Head of caudate nucleus (tissue), 42 donors: ENCODE measurements around the gene EID3.

ENCODE experiments used
- DNase-seq, 42 donors: peaks; one replicate each; pipeline versions ENCODE4 v3.0.0 to v3.0.0-alpha.2; 2020 to 2021; ENCODE audit warnings: mixed read lengths in 7 of 42
- intact Hi-C: fragments of 100-400 bp; cut with DNase I; formaldehyde crosslinking; loops from one replicate; pipeline ENCODE4 v1.15.0; 2022

The EID3 gene

GRCh38 chr12:104348994-104349494 is 45.5 kb downstream of the EID3 start:
- intact Hi-C loops = no loop called here
- no peak for DNase-seq

- intact Hi-C loops = loop anchor here (10.0 kb wide), 1 partner anchor 146 kb away; no protein-coding TSS in a partner anchor
- peak in 1 of 42 donors; percentile 16 for DNase-seq
These were observed 46.9 kb downstream of the EID3 start for GRCh38 chr12:104350211-104351056.

- intact Hi-C loops = loop anchor here (10.0 kb wide), 1 partner anchor 147 kb away; no protein-coding TSS in a partner anchor
- peak in 2 of 42 donors; percentile 6 to 16 for DNase-seq
These were observed 47.8 kb downstream of the EID3 start for GRCh38 chr12:104351057-104351983.

GRCh38 chr12:104352106-104352713 is 48.7 kb downstream of the EID3 start:
- peak in 1 of 42 donors; percentile 16 for DNase-seq

GRCh38 chr12:104353012-104353981 is 49.8 kb downstream of the EID3 start:
- DNase-seq = peak in 2 of 42 donors; percentile 10 to 18
- intact Hi-C loops = loop anchor here (10.0 kb wide), 1 partner anchor 148 kb away; no protein-coding TSS in a partner anchor

More at GRCh38 chr12:104352106-104352713, 48.7 kb downstream of the EID3 start:
- intact Hi-C loops = loop anchor here (10.0 kb wide), 1 partner anchor 147 kb away; no protein-coding TSS in a partner anchor

GRCh38 chr12:104354167-104354867 is 50.8 kb downstream of the EID3 start:
- intact Hi-C loops = loop anchor here (10.0 kb wide), 1 partner anchor 150 kb away; no protein-coding TSS in a partner anchor
- DNase-seq = peak in 1 of 42 donors; percentile 25
